GM18907 (cell line): ENCODE data around the gene CAMK2N1.

Experiments used
- ATAC-seq: cut with Tn5 transposase; IDR thresholded peaks from one replicate; pipeline ENCODE4 v1.9.1; 2021; ENCODE audit warnings: mild to moderate bottlenecking, moderate library complexity; ENCODE audit not compliant: unreplicated experiment

The CAMK2N1 gene

GRCh38 chr1:20446796-20447195 is 39.2 kb downstream of the CAMK2N1 start:
- ATAC-seq: no peak

GRCh38 chr1:20445956-20446355 is 40.1 kb downstream of the CAMK2N1 start:
- ATAC-seq: no peak

GRCh38 chr1:20443703-20444586 is 42.1 kb downstream of the CAMK2N1 start:
- no peak for ATAC-seq

- no peak for ATAC-seq
Observed at GRCh38 chr1:20442920-20443625, 42.9 kb downstream of the CAMK2N1 start.

GRCh38 chr1:20440785-20441200 is 45.2 kb downstream of the CAMK2N1 start:
- no peak for ATAC-seq

GRCh38 chr1:20439282-20439681 is 46.7 kb downstream of the CAMK2N1 start:
- no peak for ATAC-seq

- ATAC-seq: no peak
Observed at GRCh38 chr1:20437640-20438039, 48.4 kb downstream of the CAMK2N1 start.

GRCh38 chr1:20432891-20433290 is 53.1 kb downstream of the CAMK2N1 start:
- ATAC-seq: no peak
